Measurements from ENCODE around the gene MDM2. TPM values are rescaled to one million over a fixed set of nuclear protein-coding genes. Genes with fewer than 3 reads are reported as not detected.

The MDM2 gene
- total and polyA plus RNA-seq, 2 of the 13 experiments (the other 11 are each of a cell fraction or from before 2014, with no cell fraction given) = 29.3 to 314 TPM

DNA sequence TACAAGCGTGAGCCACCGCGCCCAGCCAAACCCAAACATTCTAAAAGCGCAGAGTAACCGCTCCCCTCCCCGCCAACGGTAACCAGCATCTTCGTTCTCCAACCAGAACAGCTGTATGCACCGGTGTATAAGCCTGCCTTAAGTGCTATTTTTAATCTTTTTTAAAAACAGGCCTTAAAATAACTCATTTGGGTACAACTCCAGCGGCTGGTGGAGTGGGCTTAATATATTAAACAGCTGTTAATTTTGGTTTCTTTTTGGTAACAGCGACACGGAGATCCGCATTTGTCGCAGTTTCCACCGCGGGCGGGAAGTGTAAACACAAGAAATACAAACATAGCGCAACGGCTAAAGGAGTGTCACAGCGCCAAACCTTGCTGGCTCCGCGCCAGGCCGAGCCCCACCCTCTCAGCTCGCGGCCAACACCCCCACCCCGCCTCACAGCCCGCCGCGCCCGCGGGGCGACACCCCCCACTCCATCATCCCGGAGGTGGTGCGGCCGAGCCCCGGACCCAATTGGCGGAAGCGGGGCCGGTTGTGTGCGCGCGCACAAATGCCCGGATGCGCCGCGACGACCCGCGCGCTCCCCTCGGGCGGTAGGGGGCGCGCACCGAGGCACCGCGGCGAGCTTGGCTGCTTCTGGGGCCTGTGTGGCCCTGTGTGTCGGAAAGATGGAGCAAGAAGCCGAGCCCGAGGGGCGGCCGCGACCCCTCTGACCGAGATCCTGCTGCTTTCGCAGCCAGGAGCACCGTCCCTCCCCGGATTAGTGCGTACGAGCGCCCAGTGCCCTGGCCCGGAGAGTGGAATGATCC is at the start of gene MDM2 (continued):
- TF ChIP-seq, protein P1, sequence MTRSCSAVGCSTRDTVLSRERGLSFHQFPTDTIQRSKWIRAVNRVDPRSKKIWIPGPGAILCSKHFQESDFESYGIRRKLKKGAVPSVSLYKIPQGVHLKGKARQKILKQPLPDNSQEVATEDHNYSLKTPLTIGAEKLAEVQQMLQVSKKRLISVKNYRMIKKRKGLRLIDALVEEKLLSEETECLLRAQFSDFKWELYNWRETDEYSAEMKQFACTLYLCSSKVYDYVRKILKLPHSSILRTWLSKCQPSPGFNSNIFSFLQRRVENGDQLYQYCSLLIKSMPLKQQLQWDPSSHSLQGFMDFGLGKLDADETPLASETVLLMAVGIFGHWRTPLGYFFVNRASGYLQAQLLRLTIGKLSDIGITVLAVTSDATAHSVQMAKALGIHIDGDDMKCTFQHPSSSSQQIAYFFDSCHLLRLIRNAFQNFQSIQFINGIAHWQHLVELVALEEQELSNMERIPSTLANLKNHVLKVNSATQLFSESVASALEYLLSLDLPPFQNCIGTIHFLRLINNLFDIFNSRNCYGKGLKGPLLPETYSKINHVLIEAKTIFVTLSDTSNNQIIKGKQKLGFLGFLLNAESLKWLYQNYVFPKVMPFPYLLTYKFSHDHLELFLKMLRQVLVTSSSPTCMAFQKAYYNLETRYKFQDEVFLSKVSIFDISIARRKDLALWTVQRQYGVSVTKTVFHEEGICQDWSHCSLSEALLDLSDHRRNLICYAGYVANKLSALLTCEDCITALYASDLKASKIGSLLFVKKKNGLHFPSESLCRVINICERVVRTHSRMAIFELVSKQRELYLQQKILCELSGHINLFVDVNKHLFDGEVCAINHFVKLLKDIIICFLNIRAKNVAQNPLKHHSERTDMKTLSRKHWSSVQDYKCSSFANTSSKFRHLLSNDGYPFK (CRISPR knock-in tag; IDR thresholded peaks at IDR 0.05; ENCODE audit: borderline replicate concordance) = peak; percentile 100
- TF ChIP-seq ZNF563 (CRISPR knock-in tag; IDR thresholded peaks at IDR 0.05) (peak; percentile 64), KAT7 (CRISPR knock-in tag; IDR thresholded peaks at IDR 0.05; ENCODE audit: borderline replicate concordance) (peak; percentile 22; the same call in 1 of the 2 replicates), PRMT3 (CRISPR knock-in tag; IDR thresholded peaks at IDR 0.05; ENCODE audit: borderline replicate concordance, low read depth) (peak; percentile 69), MED13 (CRISPR knock-in tag; IDR thresholded peaks at IDR 0.05) (peak; percentile 26; the same call in 1 of the 2 replicates), ZNF724P (CRISPR knock-in tag; IDR thresholded peaks at IDR 0.05; ENCODE audit: borderline replicate concordance) (peak; percentile 63; the same call in 1 of the 2 replicates), KLF13 (CRISPR knock-in tag; IDR thresholded peaks at IDR 0.05) (no peak), AKNA (CRISPR knock-in tag; IDR thresholded peaks at IDR 0.05; ENCODE audit: borderline replicate concordance) (no peak), LCORL (IDR thresholded peaks at IDR 0.05) (peak; percentile 75), LCORL (CRISPR knock-in tag; IDR thresholded peaks at IDR 0.05) (peak; percentile 72; the same call in 1 of the 2 replicates), ZNF782 (CRISPR knock-in tag; IDR thresholded peaks at IDR 0.05; ENCODE audit: borderline replicate concordance) (peak; percentile 60; the same call in 1 of the 2 replicates), ZNF629 (CRISPR knock-in tag; conservative IDR thresholded peaks at IDR 0.05) (no peak; the same call in 1 of the 2 replicates), TEF (CRISPR knock-in tag; IDR thresholded peaks at IDR 0.05) (no peak; the same call in 1 of the 2 replicates), ZNF274 (CRISPR knock-in tag; IDR thresholded peaks at IDR 0.05) (peak; percentile 24; the same call in 1 of the 2 replicates), ASH2L (IDR thresholded peaks at IDR 0.05; ENCODE audit: insufficient read length, low read depth, low read length) (peak; percentile 80), ZNF773 (CRISPR knock-in tag; IDR thresholded peaks at IDR 0.05; ENCODE audit: borderline replicate concordance) (peak; percentile 30; the same call in 1 of the 2 replicates), ZBTB7B (CRISPR knock-in tag; IDR thresholded peaks at IDR 0.05) (peak; percentile 42; the same call in 1 of the 2 replicates)

Measured in HepG2 (cell line).